22Rv1 (cell line): Measurements from ENCODE around the gene TBC1D2B.

Experiments
- CTCF ChIP-seq: fragments of 450-650 bp; IDR thresholded peaks from 2 replicates; pipeline ENCODE4 v1.5.1; 2017; ENCODE audit warnings: mild to moderate bottlenecking
- ZFX ChIP-seq: fragments of 450-650 bp; IDR thresholded peaks from 2 replicates; pipeline ENCODE4 v1.6.1; 2017; ENCODE audit warnings: antibody characterized with exemption, borderline replicate concordance

- TF ChIP-seq CTCF (no peak), ZFX (no peak)
Observed at GRCh38 chr15:78054966-78055365, 22.5 kb downstream of the TBC1D2B start.
